H1 (cell line): ENCODE measurements around the gene DTNB. TPM values are rescaled to one million over a fixed set of nuclear protein-coding genes. Genes with fewer than 3 reads are reported as not detected.

Experiments
- ATF2 ChIP-seq: IDR thresholded peaks from 2 replicates; pipeline ENCODE4 v1.6.1; 2012; ENCODE audit warnings: low read length, inconsistent platforms
- CHD2 ChIP-seq: IDR thresholded peaks from 2 replicates; pipeline ENCODE4 v1.6.1; 2012; ENCODE audit warnings: low read length, improper control_type of control experiment
- CTBP2 ChIP-seq: IDR thresholded peaks from 2 replicates; pipeline ENCODE4 v1.7.0; 2011; ENCODE audit warnings: borderline replicate concordance, mild to moderate bottlenecking, moderate library complexity, mixed read lengths, low read length; ENCODE audit not compliant: insufficient read depth, insufficient read length
- E2F6 ChIP-seq: IDR thresholded peaks from 2 replicates; pipeline ENCODE4 v1.6.1; 2012; ENCODE audit warnings: inconsistent platforms
- EGR1 ChIP-seq: IDR thresholded peaks from 2 replicates; pipeline ENCODE4 v1.6.1; 2011; ENCODE audit warnings: low read depth, low read length, borderline replicate concordance
- GTF2F1 ChIP-seq: IDR thresholded peaks from 2 replicates; pipeline ENCODE4 v1.6.1; 2012; ENCODE audit warnings: low read depth, low read length, improper control_type of control experiment, borderline replicate concordance
- TEAD4 ChIP-seq: IDR thresholded peaks from 2 replicates; pipeline ENCODE4 v1.6.1; 2012; ENCODE audit warnings: low read depth, low read length, inconsistent platforms, mixed read lengths
- polyA plus RNA-seq, 7 experiments: library from polyadenylated mRNA; depleted of rRNA in 3 of 7; stranded (reverse) in 5 of 7; unstranded in 2 of 7; fragments of >200 nt in 5 of 7; fragments of 200-250 nt in 2 of 7; gene quantifications; 1 replicate in 5 of 7; 2 replicates in 1 of 7; 4 replicates in 1 of 7; pipeline versions ENCODE4 v1.2.1 to v1.2.3, GENCODE V29; 2011 to 2013; ENCODE audit warnings: missing spikeins in 2 of 7, mixed read lengths in 2 of 7
- total RNA-seq: library from RNA; stranded (reverse); fragmentation: NEBNext Ultra II Directional; extraction: Animal tissue kit (Norgen Biotek cat#: 25700); gene quantifications from 2 replicates; pipeline ENCODE4 v1.2.1, GENCODE V29; 2021
- TF ChIP-seq, protein P1 (sequence below): fragments of 300-600 bp; sonication (generic); IDR thresholded peaks from 2 replicates; pipeline ENCODE4 v1.7.1; 2012; ENCODE audit warnings: low read length, moderate library complexity, mild to moderate bottlenecking, inconsistent platforms; ENCODE audit not compliant: insufficient replicate concordance

Gene DTNB
- total and polyA plus RNA-seq, 2 of the 8 experiments (the other 6 are each of a cell fraction or from before 2014, with no cell fraction given): 39.6 to 49.5 TPM

DNA sequence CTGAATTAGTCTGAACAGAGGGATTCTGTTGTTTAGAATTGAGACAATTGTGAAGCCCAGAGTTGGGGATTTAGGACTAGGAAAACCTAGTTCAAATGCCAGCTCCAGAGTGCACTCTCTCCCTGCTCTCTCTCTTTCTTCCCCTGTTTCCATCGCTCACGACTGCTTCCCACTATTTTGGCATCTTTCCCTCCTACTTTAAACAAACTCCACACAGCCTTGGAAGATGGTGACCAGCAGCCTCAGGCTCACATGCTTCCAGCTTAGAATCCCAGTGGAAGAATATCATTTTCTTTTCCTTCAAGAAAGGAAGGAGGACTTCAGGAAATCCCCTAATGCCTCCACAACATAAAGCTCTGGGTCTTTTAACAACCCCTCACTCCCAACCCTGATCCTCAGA lies 325.5 kb downstream of the DTNB start (continued):
- TF ChIP-seq, protein P1, sequence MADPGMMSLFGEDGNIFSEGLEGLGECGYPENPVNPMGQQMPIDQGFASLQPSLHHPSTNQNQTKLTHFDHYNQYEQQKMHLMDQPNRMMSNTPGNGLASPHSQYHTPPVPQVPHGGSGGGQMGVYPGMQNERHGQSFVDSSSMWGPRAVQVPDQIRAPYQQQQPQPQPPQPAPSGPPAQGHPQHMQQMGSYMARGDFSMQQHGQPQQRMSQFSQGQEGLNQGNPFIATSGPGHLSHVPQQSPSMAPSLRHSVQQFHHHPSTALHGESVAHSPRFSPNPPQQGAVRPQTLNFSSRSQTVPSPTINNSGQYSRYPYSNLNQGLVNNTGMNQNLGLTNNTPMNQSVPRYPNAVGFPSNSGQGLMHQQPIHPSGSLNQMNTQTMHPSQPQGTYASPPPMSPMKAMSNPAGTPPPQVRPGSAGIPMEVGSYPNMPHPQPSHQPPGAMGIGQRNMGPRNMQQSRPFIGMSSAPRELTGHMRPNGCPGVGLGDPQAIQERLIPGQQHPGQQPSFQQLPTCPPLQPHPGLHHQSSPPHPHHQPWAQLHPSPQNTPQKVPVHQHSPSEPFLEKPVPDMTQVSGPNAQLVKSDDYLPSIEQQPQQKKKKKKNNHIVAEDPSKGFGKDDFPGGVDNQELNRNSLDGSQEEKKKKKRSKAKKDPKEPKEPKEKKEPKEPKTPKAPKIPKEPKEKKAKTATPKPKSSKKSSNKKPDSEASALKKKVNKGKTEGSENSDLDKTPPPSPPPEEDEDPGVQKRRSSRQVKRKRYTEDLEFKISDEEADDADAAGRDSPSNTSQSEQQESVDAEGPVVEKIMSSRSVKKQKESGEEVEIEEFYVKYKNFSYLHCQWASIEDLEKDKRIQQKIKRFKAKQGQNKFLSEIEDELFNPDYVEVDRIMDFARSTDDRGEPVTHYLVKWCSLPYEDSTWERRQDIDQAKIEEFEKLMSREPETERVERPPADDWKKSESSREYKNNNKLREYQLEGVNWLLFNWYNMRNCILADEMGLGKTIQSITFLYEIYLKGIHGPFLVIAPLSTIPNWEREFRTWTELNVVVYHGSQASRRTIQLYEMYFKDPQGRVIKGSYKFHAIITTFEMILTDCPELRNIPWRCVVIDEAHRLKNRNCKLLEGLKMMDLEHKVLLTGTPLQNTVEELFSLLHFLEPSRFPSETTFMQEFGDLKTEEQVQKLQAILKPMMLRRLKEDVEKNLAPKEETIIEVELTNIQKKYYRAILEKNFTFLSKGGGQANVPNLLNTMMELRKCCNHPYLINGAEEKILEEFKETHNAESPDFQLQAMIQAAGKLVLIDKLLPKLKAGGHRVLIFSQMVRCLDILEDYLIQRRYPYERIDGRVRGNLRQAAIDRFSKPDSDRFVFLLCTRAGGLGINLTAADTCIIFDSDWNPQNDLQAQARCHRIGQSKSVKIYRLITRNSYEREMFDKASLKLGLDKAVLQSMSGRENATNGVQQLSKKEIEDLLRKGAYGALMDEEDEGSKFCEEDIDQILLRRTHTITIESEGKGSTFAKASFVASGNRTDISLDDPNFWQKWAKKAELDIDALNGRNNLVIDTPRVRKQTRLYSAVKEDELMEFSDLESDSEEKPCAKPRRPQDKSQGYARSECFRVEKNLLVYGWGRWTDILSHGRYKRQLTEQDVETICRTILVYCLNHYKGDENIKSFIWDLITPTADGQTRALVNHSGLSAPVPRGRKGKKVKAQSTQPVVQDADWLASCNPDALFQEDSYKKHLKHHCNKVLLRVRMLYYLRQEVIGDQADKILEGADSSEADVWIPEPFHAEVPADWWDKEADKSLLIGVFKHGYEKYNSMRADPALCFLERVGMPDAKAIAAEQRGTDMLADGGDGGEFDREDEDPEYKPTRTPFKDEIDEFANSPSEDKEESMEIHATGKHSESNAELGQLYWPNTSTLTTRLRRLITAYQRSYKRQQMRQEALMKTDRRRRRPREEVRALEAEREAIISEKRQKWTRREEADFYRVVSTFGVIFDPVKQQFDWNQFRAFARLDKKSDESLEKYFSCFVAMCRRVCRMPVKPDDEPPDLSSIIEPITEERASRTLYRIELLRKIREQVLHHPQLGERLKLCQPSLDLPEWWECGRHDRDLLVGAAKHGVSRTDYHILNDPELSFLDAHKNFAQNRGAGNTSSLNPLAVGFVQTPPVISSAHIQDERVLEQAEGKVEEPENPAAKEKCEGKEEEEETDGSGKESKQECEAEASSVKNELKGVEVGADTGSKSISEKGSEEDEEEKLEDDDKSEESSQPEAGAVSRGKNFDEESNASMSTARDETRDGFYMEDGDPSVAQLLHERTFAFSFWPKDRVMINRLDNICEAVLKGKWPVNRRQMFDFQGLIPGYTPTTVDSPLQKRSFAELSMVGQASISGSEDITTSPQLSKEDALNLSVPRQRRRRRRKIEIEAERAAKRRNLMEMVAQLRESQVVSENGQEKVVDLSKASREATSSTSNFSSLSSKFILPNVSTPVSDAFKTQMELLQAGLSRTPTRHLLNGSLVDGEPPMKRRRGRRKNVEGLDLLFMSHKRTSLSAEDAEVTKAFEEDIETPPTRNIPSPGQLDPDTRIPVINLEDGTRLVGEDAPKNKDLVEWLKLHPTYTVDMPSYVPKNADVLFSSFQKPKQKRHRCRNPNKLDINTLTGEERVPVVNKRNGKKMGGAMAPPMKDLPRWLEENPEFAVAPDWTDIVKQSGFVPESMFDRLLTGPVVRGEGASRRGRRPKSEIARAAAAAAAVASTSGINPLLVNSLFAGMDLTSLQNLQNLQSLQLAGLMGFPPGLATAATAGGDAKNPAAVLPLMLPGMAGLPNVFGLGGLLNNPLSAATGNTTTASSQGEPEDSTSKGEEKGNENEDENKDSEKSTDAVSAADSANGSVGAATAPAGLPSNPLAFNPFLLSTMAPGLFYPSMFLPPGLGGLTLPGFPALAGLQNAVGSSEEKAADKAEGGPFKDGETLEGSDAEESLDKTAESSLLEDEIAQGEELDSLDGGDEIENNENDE: no peak
- TF ChIP-seq CHD2: no peak
- TF ChIP-seq GTF2F1: no peak
- no peak for TF ChIP-seq EGR1
- TF ChIP-seq TEAD4: no peak
- no peak for TF ChIP-seq CTBP2
- TF ChIP-seq E2F6: no peak
- TF ChIP-seq ATF2: no peak
